ENCODE measurements around the gene BRIX1. TPM values are rescaled to one million over a fixed set of nuclear protein-coding genes. Genes with fewer than 3 reads are reported as not detected.
"Not testable (repeated sequence)": the region's sequence is repeated elsewhere in the genome, so short reads cannot be mapped to it uniquely, and the experiment has no call there.

BRIX1 gene
- total RNA-seq, 1 donor from 2014 or later: 4.6 TPM

DNA sequence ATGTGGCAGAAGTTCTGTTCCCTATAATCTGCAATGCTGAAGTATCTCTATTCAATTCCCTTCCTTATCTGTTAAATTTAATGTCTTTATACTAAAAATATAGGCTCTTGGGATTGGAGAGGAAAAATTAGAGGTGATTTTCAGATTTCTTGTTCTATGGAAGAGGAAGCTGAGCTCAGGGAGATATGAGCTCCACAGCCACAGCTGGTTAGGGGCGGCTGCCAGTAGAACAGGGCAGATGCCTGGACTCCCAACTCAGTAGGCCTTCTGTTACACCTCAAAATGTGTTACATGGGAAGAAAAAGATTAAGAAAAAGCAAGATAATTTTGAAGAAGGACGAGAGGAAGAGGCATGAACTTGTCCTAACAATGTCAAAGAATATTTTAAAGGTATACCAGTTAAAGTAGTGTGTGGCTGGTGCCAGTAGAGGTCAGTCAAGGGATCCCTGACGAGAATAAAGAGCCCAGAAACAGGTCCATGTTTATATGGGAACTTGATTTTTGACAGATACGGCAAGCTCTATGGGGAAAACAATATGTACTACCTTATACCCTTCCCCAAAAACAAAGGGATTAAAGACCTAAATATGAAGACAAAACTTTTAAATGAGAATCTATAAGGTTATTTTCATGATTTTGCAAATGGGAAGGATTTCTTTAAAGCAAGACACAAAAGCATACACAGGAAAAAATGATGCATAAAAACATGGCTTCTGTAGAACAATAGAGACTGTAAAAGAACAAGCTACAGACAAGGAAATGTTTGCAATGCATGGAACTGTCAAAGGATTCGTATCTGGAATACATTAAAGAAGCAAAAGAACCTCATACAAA lies 42.6 kb downstream of the BRIX1 start:
- ATAC-seq (peak; percentile 93), DNase-seq (ENCODE audit: low spot score) (no peak)

- no peak for ATAC-seq
- DNase-seq (ENCODE audit: low spot score): no peak
These were observed 43.8 kb downstream of the BRIX1 start for GRCh38 chr5:34959323-34959722.

DNA sequence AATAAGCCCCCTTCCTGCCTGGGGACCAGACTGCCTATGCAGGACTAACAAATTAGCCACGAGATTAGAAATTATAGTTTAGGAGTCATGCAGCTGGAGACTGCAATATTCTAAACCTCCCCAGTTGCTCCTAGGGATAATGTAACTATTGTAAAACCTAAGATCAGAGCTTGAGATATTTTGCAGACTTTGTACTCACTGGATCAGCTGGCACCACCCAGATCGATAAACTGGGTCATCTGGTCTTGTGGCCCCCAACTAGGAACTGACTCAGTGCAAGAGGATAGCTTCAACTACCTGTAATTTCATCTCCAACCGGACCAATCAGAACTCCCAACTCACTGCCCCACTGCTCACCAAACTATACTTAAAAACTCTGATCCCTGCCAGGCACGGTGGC lies 52.0 kb downstream of the BRIX1 start:
- ATAC-seq (no peak), DNase-seq (ENCODE audit: low spot score) (no peak)

GRCh38 chr5:34968258-34968657 lies 52.7 kb downstream of the BRIX1 start:
- ATAC-seq: no peak
- DNase-seq (ENCODE audit: low spot score): no peak

DNA sequence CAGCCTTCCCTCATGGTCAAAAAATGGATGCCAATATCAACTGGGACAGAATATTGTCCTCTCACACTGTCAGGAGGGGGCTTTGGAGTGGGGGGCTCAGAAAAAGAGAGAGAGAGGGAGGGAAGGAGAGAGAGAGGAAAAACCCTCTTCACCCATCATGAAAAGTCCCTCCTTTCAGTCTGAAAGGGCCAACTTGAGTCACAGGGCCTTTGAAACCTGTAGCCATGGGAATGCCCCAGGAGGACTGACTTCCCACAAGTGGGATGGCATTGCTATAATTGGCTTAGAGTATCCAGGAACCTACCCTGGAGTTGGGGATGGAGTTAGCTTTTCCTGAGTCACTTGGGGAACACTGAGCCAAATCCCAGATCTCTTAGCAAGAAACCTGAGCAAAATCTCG lies 55.0 kb downstream of the BRIX1 start:
- DNase-seq (ENCODE audit: low spot score) (no peak), ATAC-seq (no peak)

- ATAC-seq; DNase-seq (ENCODE audit: low spot score): not testable (repeated sequence)
These were observed 56.1 kb downstream of the BRIX1 start for GRCh38 chr5:34971655-34972054.

Other genes starting within 250 kb of the BRIX1 start
- not detected for gene TTC23L, start 76.5 kb upstream of the BRIX1 start, total RNA-seq
- 5.7 TPM for gene RAD1, start 207 bp upstream of the BRIX1 start, total RNA-seq
- 18.5 TPM for gene DNAJC21, start 13.8 kb downstream of the BRIX1 start, total RNA-seq
- gene AGXT2, start 132.2 kb downstream of the BRIX1 start, total RNA-seq: 50.8 TPM

Measured in left lobe of liver (tissue), 2 donors.